PFSK-1 (cell line): Measurements from ENCODE around the gene FBXW4.

Experiments used
- FOXP2 ChIP-seq: optimal IDR thresholded peaks from 2 replicates; pipeline ENCODE3; 2011; ENCODE audit warnings: borderline replicate concordance, control low read depth, inconsistent platforms; ENCODE audit not compliant: insufficient read depth; ENCODE audit errors: extremely low read length, extremely low read depth
- POLR2AphosphoS5 ChIP-seq: IDR thresholded peaks from 2 replicates; pipeline ENCODE4 v1.6.1; 2012; ENCODE audit warnings: low read depth, mild to moderate bottlenecking, control low read depth, low read length, moderate library complexity
- SIN3A ChIP-seq: IDR thresholded peaks from 2 replicates; pipeline ENCODE4 v1.6.1; 2012; ENCODE audit warnings: mild to moderate bottlenecking, low read length, moderate library complexity, borderline replicate concordance; ENCODE audit not compliant: insufficient read depth
- TAF1 ChIP-seq: IDR thresholded peaks from 2 replicates; pipeline ENCODE4 v1.6.1; 2012; ENCODE audit warnings: low read length, control low read depth, borderline replicate concordance; ENCODE audit not compliant: insufficient read depth
- TF ChIP-seq, protein P1 (sequence below), 2 experiments: IDR thresholded peaks; 2 replicates each; pipeline versions ENCODE4 v1.6.1 to v1.8.0; 2011 to 2012; ENCODE audit warnings: low read depth in 2 of 2, low read length in 2 of 2, control low read depth in 1 of 2, inconsistent platforms in 1 of 2, mild to moderate bottlenecking in 1 of 2, moderate library complexity in 1 of 2; ENCODE audit not compliant: insufficient read depth in 1 of 2

DNA sequence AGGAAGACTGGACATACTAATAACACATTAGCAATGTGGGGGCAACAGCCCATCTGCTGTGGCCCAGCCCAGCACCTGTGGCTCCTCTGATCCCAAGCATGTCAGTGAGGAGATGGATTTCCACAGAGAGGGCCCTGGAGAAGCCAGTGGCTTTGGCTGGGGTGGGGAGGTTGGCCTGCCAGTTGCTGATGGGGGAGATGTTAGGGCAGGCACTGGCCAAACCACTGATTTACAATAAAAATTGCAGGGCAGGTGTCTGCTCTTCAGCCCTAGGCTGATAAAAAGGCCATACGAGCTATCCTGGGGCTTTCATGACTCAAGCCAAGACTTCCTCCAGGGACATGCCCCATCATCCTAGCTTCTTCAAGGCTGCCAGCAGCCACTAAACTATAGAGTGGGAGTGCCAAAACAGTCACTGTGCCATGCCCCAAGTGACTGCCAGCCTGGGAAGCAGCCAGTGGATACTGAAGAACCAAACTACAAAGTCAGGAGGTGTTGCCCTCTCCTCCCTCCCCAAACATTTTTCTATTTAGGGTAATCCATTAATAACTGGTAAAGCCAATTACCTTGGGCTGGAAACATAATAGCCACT, 69.1 kb downstream of the FBXW4 start:
- no peak for TF ChIP-seq POLR2AphosphoS5
- no peak for TF ChIP-seq TAF1
- TF ChIP-seq, protein P1, sequence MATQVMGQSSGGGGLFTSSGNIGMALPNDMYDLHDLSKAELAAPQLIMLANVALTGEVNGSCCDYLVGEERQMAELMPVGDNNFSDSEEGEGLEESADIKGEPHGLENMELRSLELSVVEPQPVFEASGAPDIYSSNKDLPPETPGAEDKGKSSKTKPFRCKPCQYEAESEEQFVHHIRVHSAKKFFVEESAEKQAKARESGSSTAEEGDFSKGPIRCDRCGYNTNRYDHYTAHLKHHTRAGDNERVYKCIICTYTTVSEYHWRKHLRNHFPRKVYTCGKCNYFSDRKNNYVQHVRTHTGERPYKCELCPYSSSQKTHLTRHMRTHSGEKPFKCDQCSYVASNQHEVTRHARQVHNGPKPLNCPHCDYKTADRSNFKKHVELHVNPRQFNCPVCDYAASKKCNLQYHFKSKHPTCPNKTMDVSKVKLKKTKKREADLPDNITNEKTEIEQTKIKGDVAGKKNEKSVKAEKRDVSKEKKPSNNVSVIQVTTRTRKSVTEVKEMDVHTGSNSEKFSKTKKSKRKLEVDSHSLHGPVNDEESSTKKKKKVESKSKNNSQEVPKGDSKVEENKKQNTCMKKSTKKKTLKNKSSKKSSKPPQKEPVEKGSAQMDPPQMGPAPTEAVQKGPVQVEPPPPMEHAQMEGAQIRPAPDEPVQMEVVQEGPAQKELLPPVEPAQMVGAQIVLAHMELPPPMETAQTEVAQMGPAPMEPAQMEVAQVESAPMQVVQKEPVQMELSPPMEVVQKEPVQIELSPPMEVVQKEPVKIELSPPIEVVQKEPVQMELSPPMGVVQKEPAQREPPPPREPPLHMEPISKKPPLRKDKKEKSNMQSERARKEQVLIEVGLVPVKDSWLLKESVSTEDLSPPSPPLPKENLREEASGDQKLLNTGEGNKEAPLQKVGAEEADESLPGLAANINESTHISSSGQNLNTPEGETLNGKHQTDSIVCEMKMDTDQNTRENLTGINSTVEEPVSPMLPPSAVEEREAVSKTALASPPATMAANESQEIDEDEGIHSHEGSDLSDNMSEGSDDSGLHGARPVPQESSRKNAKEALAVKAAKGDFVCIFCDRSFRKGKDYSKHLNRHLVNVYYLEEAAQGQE (IDR thresholded peaks at IDR 0.05; ENCODE audit: insufficient read depth in 1 of 2, low read depth in 2 of 2, low read length in 2 of 2), result no peak
- TF ChIP-seq SIN3A, result no peak
- TF ChIP-seq FOXP2, result no peak
